ENCODE results near the gene ATR.

- TF ChIP-seq CTCF (IDR thresholded peaks at IDR 0.05) (no peak), POLR2AphosphoS5 (IDR thresholded peaks at IDR 0.05) (no peak)
These were observed 76.1 kb downstream of the ATR start for GRCh38 chr3:142502187-142502985.

Measured in esophagus muscularis mucosa (tissue), 3 donors.